ENCODE data around the gene TMEM150B. TPM values are rescaled to one million over a fixed set of nuclear protein-coding genes. Genes with fewer than 3 reads are reported as not detected.

TMEM150B gene
- total and polyA plus RNA-seq, 2 donors (not counting 1 experiment from before 2014, with no cell fraction given), result 1.4 TPM; not detected in 1

DNA sequence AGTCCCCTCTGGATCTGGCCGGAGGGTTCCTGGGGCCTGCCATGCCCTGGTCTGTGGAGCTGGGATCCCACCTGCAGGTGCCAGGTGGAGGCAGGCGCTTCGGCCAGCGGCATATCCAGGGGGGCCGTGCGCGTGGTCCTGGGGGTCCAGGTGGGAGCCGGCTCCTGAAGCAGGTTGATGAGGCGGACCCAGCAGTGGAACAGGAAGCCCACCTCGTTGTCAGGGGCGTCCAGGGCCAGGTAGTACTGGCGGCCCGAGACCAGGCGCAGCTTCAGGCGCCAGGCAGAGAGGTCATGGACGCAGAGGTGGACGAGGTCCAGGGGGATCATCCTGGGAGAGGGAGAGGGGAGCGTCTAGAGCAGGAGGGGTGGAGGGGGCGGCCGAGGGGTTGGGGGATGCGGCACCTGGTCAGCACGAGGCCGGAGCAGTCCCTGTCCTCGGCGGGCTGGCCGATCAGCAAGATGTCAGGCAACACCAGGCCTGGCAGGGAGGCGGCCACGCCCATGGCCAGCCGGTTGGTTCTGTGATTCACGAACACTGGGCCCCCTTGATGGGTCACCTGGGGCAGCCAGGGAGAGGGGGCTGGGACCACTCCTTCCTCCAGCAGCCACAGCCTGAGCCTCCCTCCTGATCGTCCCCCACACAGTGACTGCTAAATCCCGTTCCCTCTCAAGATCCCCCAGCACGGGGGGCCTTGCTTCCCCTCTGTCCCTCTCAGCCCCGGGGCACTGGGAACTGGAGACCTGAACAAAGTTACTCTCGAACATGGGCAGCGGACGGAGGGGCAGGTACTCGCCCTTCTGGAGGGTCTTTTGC is 37.2 kb upstream of the TMEM150B start:
- ChIA-PET CTCF (no interaction called here), POLR2A (no interaction called here)
- intact Hi-C loops (cut with micrococcal nuclease), result no loop called here
- H3K4me1 ChIP-seq (ENCODE audit: control insufficient read depth in 2 of 2, insufficient read depth in 2 of 2, low read length in 2 of 2), result no peaks in the 10 kb centered on the region
- no peak overlapping the region for H3K27ac ChIP-seq (ENCODE audit: low read length in 2 of 2)
- H3K9ac ChIP-seq (ENCODE audit: low read length), result no peak overlapping the region
- H3K79me2 ChIP-seq (ENCODE audit: control insufficient read depth, insufficient read depth, low read length), result no peaks in the 10 kb centered on the region
- Mint-ChIP-seq H3K4me1 (no peaks in the 10 kb centered on the region), H3K9me3 (ENCODE audit: insufficient read depth) (no peaks in the 10 kb centered on the region), H3K4me3 (no peak overlapping the region), H3K27me3 (peaks cover 11% of the 10 kb centered on the region), H3K27ac (no peak overlapping the region)
- DNase-seq (no peak), ATAC-seq (ENCODE audit: low read depth) (no peak)
- no peak for TF ChIP-seq EZH2 (IDR thresholded peaks at IDR 0.05; ENCODE audit: borderline replicate concordance, insufficient read depth, low read depth, low read length, poor library complexity, severe bottlenecking)
- TF ChIP-seq, protein P1, sequence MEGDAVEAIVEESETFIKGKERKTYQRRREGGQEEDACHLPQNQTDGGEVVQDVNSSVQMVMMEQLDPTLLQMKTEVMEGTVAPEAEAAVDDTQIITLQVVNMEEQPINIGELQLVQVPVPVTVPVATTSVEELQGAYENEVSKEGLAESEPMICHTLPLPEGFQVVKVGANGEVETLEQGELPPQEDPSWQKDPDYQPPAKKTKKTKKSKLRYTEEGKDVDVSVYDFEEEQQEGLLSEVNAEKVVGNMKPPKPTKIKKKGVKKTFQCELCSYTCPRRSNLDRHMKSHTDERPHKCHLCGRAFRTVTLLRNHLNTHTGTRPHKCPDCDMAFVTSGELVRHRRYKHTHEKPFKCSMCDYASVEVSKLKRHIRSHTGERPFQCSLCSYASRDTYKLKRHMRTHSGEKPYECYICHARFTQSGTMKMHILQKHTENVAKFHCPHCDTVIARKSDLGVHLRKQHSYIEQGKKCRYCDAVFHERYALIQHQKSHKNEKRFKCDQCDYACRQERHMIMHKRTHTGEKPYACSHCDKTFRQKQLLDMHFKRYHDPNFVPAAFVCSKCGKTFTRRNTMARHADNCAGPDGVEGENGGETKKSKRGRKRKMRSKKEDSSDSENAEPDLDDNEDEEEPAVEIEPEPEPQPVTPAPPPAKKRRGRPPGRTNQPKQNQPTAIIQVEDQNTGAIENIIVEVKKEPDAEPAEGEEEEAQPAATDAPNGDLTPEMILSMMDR (IDR thresholded peaks at IDR 0.05), result no peak
- no peaks in the 10 kb centered on the region for H3K36me3 ChIP-seq (replicated peaks in 1 of 2; ENCODE audit: control extremely low read depth in 1 of 2, control insufficient read depth in 1 of 2, extremely low read depth in 1 of 2, insufficient read depth in 2 of 2, low read length in 1 of 2)
- H3K9me3 ChIP-seq (ENCODE audit: control extremely low read depth in 1 of 3, control insufficient read depth in 2 of 3, insufficient read depth in 1 of 3, low read length in 2 of 3), result no peaks in the 10 kb centered on the region
- no peaks in the 10 kb centered on the region for H4K20me1 ChIP-seq (ENCODE audit: control insufficient read depth, insufficient read depth, low read length, poor library complexity, severe bottlenecking)
- no peak overlapping the region for H3K4me3 ChIP-seq (ENCODE audit: control extremely low read depth in 1 of 5, extremely low read depth in 1 of 5, insufficient read depth in 1 of 5, low read depth in 2 of 5, low read length in 4 of 5)
- 91% methylated on average over 37 of the region's 38 CpGs for WGBS (ENCODE audit: insufficient coverage)
- H3K27me3 ChIP-seq (replicated peaks in 1 of 4; ENCODE audit: control extremely low read depth in 1 of 4, control insufficient read depth in 3 of 4, insufficient read depth in 4 of 4, low read length in 3 of 4), result peaks cover 0 to 10% (median under 1%) of the 10 kb centered on the region in 4 experiments
- no peak overlapping the region for H3K4me2 ChIP-seq (replicated peaks; ENCODE audit: low read depth, low read length, poor library complexity, severe bottlenecking)
- H2AFZ ChIP-seq (ENCODE audit: insufficient read depth, low read depth, low read length, poor library complexity, severe bottlenecking), result no peak overlapping the region

DNA sequence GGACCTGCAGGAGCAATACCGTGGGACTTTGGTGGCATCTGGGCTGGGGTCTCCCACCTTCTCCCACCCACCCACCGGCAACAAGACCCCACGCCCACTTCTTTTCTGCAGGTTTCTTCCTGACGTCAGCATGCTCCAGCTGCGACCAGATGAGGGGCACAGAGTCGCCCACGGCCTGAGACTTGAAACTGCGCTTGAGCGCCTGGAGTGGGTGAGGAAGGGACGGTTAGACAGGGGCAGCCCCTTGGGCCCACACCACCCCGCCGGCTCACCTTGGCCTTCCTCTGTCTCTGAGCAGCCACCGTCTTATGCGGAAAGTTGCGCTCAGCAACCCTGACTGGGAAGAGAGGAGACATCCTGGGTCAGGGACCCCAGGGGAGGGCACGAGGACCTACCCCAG is 35.8 kb upstream of the TMEM150B start:
- no peak for DNase-seq
- H3K4me2 ChIP-seq (replicated peaks; ENCODE audit: low read depth, low read length, poor library complexity, severe bottlenecking), result no peak overlapping the region
- no peak overlapping the region for H2AFZ ChIP-seq (ENCODE audit: insufficient read depth, low read depth, low read length, poor library complexity, severe bottlenecking)
- WGBS (ENCODE audit: insufficient coverage), result 86% methylated on average over 14 of the region's 16 CpGs
- no peak for ATAC-seq (ENCODE audit: low read depth)
- H3K9me3 ChIP-seq (ENCODE audit: control extremely low read depth in 1 of 3, control insufficient read depth in 2 of 3, insufficient read depth in 1 of 3, low read length in 2 of 3), result peaks cover 0 to 3% (median 0%) of the 10 kb centered on the region in 3 donors
- Mint-ChIP-seq H3K4me1 (no peaks in the 10 kb centered on the region), H3K9me3 (ENCODE audit: insufficient read depth) (no peaks in the 10 kb centered on the region), H3K27ac (no peak overlapping the region), H3K4me3 (no peak overlapping the region), H3K27me3 (peaks cover 14% of the 10 kb centered on the region)
- no peak overlapping the region for H3K9ac ChIP-seq (ENCODE audit: low read length)
- ChIA-PET CTCF (no interaction called here), POLR2A (no interaction called here)
- intact Hi-C loops (cut with micrococcal nuclease), result no loop called here
- no peaks in the 10 kb centered on the region for H4K20me1 ChIP-seq (ENCODE audit: control insufficient read depth, insufficient read depth, low read length, poor library complexity, severe bottlenecking)
- no peak overlapping the region for H3K4me3 ChIP-seq (ENCODE audit: control extremely low read depth in 1 of 5, extremely low read depth in 1 of 5, insufficient read depth in 1 of 5, low read depth in 2 of 5, low read length in 4 of 5)
- no peaks in the 10 kb centered on the region for H3K79me2 ChIP-seq (ENCODE audit: control insufficient read depth, insufficient read depth, low read length)
- H3K27ac ChIP-seq (ENCODE audit: low read length in 2 of 2), result no peak overlapping the region
- TF ChIP-seq, protein P1 (IDR thresholded peaks at IDR 0.05), result no peak
- TF ChIP-seq EZH2 (IDR thresholded peaks at IDR 0.05; ENCODE audit: borderline replicate concordance, insufficient read depth, low read depth, low read length, poor library complexity, severe bottlenecking), result no peak
- no peaks in the 10 kb centered on the region for H3K36me3 ChIP-seq (replicated peaks in 1 of 2; ENCODE audit: control extremely low read depth in 1 of 2, control insufficient read depth in 1 of 2, extremely low read depth in 1 of 2, insufficient read depth in 2 of 2, low read length in 1 of 2)
- peaks cover 0 to 10% (median 3%) of the 10 kb centered on the region in 4 experiments for H3K27me3 ChIP-seq (replicated peaks in 1 of 4; ENCODE audit: control extremely low read depth in 1 of 4, control insufficient read depth in 3 of 4, insufficient read depth in 4 of 4, low read length in 3 of 4)
- no peaks in the 10 kb centered on the region for H3K4me1 ChIP-seq (ENCODE audit: control insufficient read depth in 2 of 2, insufficient read depth in 2 of 2, low read length in 2 of 2)
